CD4-positive, CD25-positive, alpha-beta regulatory T cell (primary cell): ENCODE results near the gene CHTF18. TPM values are rescaled to one million over a fixed set of nuclear protein-coding genes. Genes with fewer than 3 reads are reported as not detected.

ENCODE experiments used
- ATAC-seq, 2 donors: fragments of 150-1000 bp; cut with Tn5 transposase; one replicate each; pipeline ENCODE4 v1.10.0; 2021; ENCODE audit warnings: low read depth in 2 of 2, moderate number of reproducible peaks in 2 of 2, moderate library complexity in 1 of 2
- DNase-seq, 3 donors: peaks; one replicate each; pipeline versions ENCODE4 v3.0.0 to v3.0.0-alpha.2; 2012 to 2022; ENCODE audit warnings: mixed read lengths in 1 of 3
- H3K27ac ChIP-seq: one replicate; pipeline ENCODE4 v1.7.0; 2013; ENCODE audit warnings: mild to moderate bottlenecking, low read length; ENCODE audit not compliant: insufficient read depth, poor library complexity, severe bottlenecking
- H3K27me3 ChIP-seq: one replicate; pipeline ENCODE4 v1.7.0; 2013; ENCODE audit warnings: low read length; ENCODE audit not compliant: control insufficient read depth, insufficient read depth
- H3K36me3 ChIP-seq: one replicate; pipeline ENCODE4 v1.7.0; 2013; ENCODE audit warnings: mild to moderate bottlenecking, low read length, moderate library complexity; ENCODE audit not compliant: control insufficient read depth, insufficient read depth
- H3K4me1 ChIP-seq: 2 replicates; pipeline ENCODE4 v1.7.0; 2013; ENCODE audit warnings: mild to moderate bottlenecking, low read length; ENCODE audit not compliant: insufficient read depth, control insufficient read depth, poor library complexity, severe bottlenecking
- H3K4me3 ChIP-seq: one replicate; pipeline ENCODE4 v1.7.0; 2013; ENCODE audit warnings: low read depth, mild to moderate bottlenecking, low read length, moderate library complexity
- H3K9me3 ChIP-seq, 2 experiments: 1 replicate in 1 of 2; 2 replicates in 1 of 2; pipeline ENCODE4 v1.7.0; 2013; ENCODE audit warnings: low read length in 2 of 2, mild to moderate bottlenecking in 1 of 2, moderate library complexity in 1 of 2; ENCODE audit not compliant: control insufficient read depth in 2 of 2
- H3K27ac Mint-ChIP-seq, 3 donors: one replicate each; pipeline ENCODE4 v1.8.0; 2020 to 2022; ENCODE audit warnings: mild to moderate bottlenecking in 3 of 3, mixed read lengths in 3 of 3, moderate library complexity in 2 of 3
- H3K27me3 Mint-ChIP-seq: one replicate; pipeline ENCODE4 v1.8.0; 2022; ENCODE audit warnings: mild to moderate bottlenecking, mixed read lengths
- H3K36me3 Mint-ChIP-seq: one replicate; pipeline ENCODE4 v1.8.0; 2020; ENCODE audit warnings: mixed read lengths
- H3K4me1 Mint-ChIP-seq, 4 donors: one replicate each; pipeline ENCODE4 v1.8.0; 2020 to 2022; ENCODE audit warnings: mixed read lengths in 4 of 4, mild to moderate bottlenecking in 1 of 4
- H3K4me3 Mint-ChIP-seq, 4 donors: one replicate each; pipeline ENCODE4 v1.8.0; 2020 to 2022; ENCODE audit warnings: mild to moderate bottlenecking in 4 of 4, mixed read lengths in 4 of 4, moderate library complexity in 3 of 4
- H3K9me3 Mint-ChIP-seq, 7 donors: one replicate each; pipeline ENCODE4 v1.8.0; 2020 to 2022; ENCODE audit warnings: mixed read lengths in 7 of 7, mild to moderate bottlenecking in 3 of 7, moderate library complexity in 2 of 7
- polyA plus RNA-seq, 4 donors: library from polyadenylated mRNA; unstranded; fragments of 300-500 nt; fragmentation: Illumina TruSeq; gene quantifications; one replicate each; pipeline ENCODE4 v1.2.3, GENCODE V29; 2021
- total RNA-seq: library from RNA; stranded (reverse); gene quantifications from one replicate; pipeline ENCODE4 v1.2.3, GENCODE V29; 2022

The CHTF18 gene
- total and polyA plus RNA-seq, 5 donors from 2014 or later = 1.1 to 28.8 (median 3.1) TPM

- peaks cover 5% of the 10 kb centered on the region for H3K27me3 Mint-ChIP-seq
- Histone ChIP-seq H3K9me3 (no peaks in the 10 kb centered on the region), H3K4me3 (no peak overlapping the region), H3K27ac (no peak overlapping the region), H3K4me1 (peaks cover 6% of the 10 kb centered on the region), H3K27me3 (no peaks in the 10 kb centered on the region), H3K36me3 (no peaks in the 10 kb centered on the region)
- no peak for ATAC-seq
- no peak for DNase-seq
- peaks cover 0 to 8% (median 3%) of the 10 kb centered on the region in 4 donors for H3K4me1 Mint-ChIP-seq
- no peak overlapping the region for H3K27ac Mint-ChIP-seq
- H3K4me3 Mint-ChIP-seq = peak overlapping the region in 1 of 4 donors; percentile 38
- H3K36me3 Mint-ChIP-seq = no peaks in the 10 kb centered on the region
- no peaks in the 10 kb centered on the region for H3K9me3 Mint-ChIP-seq
Measured at GRCh38 chr16:802914-803753, 14.7 kb downstream of the CHTF18 start.

- no peaks in the 10 kb centered on the region for H3K27me3 ChIP-seq
- no peak overlapping the region for H3K27ac ChIP-seq
- peaks cover 4% of the 10 kb centered on the region for H3K27me3 Mint-ChIP-seq
- no peaks in the 10 kb centered on the region for H3K9me3 ChIP-seq
- H3K36me3 ChIP-seq = no peaks in the 10 kb centered on the region
- H3K4me1 Mint-ChIP-seq = peaks cover 0 to 14% (median 3%) of the 10 kb centered on the region in 4 donors
- H3K4me1 ChIP-seq = peaks cover 12% of the 10 kb centered on the region
- no peak overlapping the region for H3K27ac Mint-ChIP-seq
- no peak for DNase-seq
- no peaks in the 10 kb centered on the region for H3K36me3 Mint-ChIP-seq
- ATAC-seq = no peak
- H3K4me3 ChIP-seq = no peak overlapping the region
- H3K4me3 Mint-ChIP-seq = peak overlapping the region in 1 of 4 donors; percentile 70
- H3K9me3 Mint-ChIP-seq = no peaks in the 10 kb centered on the region
Measured at GRCh38 chr16:803754-804080, 15.3 kb downstream of the CHTF18 start.

GRCh38 chr16:804193-805048, 16.0 kb downstream of the CHTF18 start:
- Mint-ChIP-seq H3K27me3 (peaks cover 7% of the 10 kb centered on the region), H3K4me3 (peak overlapping the region; percentile 11 to 70 (median 36))
- no peak for DNase-seq

GRCh38 chr16:805474-805873, 17.1 kb downstream of the CHTF18 start:
- Histone ChIP-seq H3K4me1 (peaks cover 13% of the 10 kb centered on the region), H3K9me3 (no peaks in the 10 kb centered on the region), H3K4me3 (no peak overlapping the region), H3K27me3 (no peaks in the 10 kb centered on the region), H3K36me3 (no peaks in the 10 kb centered on the region), H3K27ac (no peak overlapping the region)
- Mint-ChIP-seq H3K27ac (no peak overlapping the region), H3K4me3 (no peak overlapping the region), H3K36me3 (no peaks in the 10 kb centered on the region), H3K4me1 (peaks cover 0 to 18% (median 3%) of the 10 kb centered on the region in 4 donors), H3K27me3 (peaks cover 14% of the 10 kb centered on the region), H3K9me3 (no peaks in the 10 kb centered on the region)
- ATAC-seq (no peak), DNase-seq (no peak)

More at GRCh38 chr16:804193-805048, 16.0 kb downstream of the CHTF18 start:
- Histone ChIP-seq H3K27me3 (no peaks in the 10 kb centered on the region), H3K4me3 (no peak overlapping the region), H3K4me1 (peaks cover 14% of the 10 kb centered on the region), H3K36me3 (no peaks in the 10 kb centered on the region), H3K27ac (no peak overlapping the region), H3K9me3 (no peaks in the 10 kb centered on the region)
- ATAC-seq = no peak
- Mint-ChIP-seq H3K36me3 (no peaks in the 10 kb centered on the region), H3K9me3 (no peaks in the 10 kb centered on the region), H3K4me1 (peaks cover 0 to 15% (median 3%) of the 10 kb centered on the region in 4 donors), H3K27ac (peak overlapping the region in 1 of 3 donors; percentile 63)

- H3K9me3 ChIP-seq = no peaks in the 10 kb centered on the region
- peak overlapping the region; percentile 79 for H3K4me3 ChIP-seq
- Mint-ChIP-seq H3K4me3 (peak overlapping the region; percentile 96 to 99 (median 96)), H3K9me3 (peaks cover 0 to 3% (median 0%) of the 10 kb centered on the region in 7 donors), H3K4me1 (peaks cover 0 to 18% (median 3%) of the 10 kb centered on the region in 4 donors), H3K27me3 (peaks cover 27% of the 10 kb centered on the region), H3K27ac (peak overlapping the region; percentile 92 to 99 (median 98)), H3K36me3 (no peaks in the 10 kb centered on the region)
- H3K36me3 ChIP-seq = no peaks in the 10 kb centered on the region
- peak; percentile 81 to 90 for ATAC-seq
- H3K27ac ChIP-seq = peak overlapping the region; percentile 85
- H3K4me1 ChIP-seq = peaks cover 10% of the 10 kb centered on the region
- DNase-seq = peak; percentile 77 to 94 (median 78)
- H3K27me3 ChIP-seq = no peaks in the 10 kb centered on the region
Measured at GRCh38 chr16:807347-808084, 19.1 kb downstream of the CHTF18 start.

GRCh38 chr16:808085-808386, 19.6 kb downstream of the CHTF18 start:
- Histone ChIP-seq H3K36me3 (no peaks in the 10 kb centered on the region), H3K4me1 (peaks cover 10% of the 10 kb centered on the region), H3K27ac (peak overlapping the region; percentile 85), H3K4me3 (peak overlapping the region; percentile 79), H3K9me3 (no peaks in the 10 kb centered on the region), H3K27me3 (no peaks in the 10 kb centered on the region)
- Mint-ChIP-seq H3K9me3 (peaks cover 0 to 3% (median 0%) of the 10 kb centered on the region in 7 donors), H3K36me3 (no peaks in the 10 kb centered on the region), H3K4me3 (peak overlapping the region; percentile 96 to 99 (median 96)), H3K27ac (peak overlapping the region; percentile 92 to 99 (median 98)), H3K27me3 (peaks cover 32% of the 10 kb centered on the region), H3K4me1 (peaks cover 0 to 18% (median 4%) of the 10 kb centered on the region in 4 donors)
- DNase-seq = peak in 1 of 3 donors; percentile 12
- ATAC-seq = no peak

GRCh38 chr16:813204-813915, 24.9 kb downstream of the CHTF18 start:
- no peaks in the 10 kb centered on the region for H3K36me3 ChIP-seq
- H3K27me3 ChIP-seq = peaks cover 4% of the 10 kb centered on the region
- no peak overlapping the region for H3K27ac ChIP-seq
- H3K27me3 Mint-ChIP-seq = peaks cover 54% of the 10 kb centered on the region
- peak in 1 of 2 donors; percentile 58 for ATAC-seq
- H3K4me3 ChIP-seq = no peak overlapping the region
- DNase-seq = peak in 2 of 3 donors; percentile 27 to 30
- peaks cover 0 to 10% (median under 1%) of the 10 kb centered on the region in 4 donors for H3K4me1 Mint-ChIP-seq
- peaks cover 13% of the 10 kb centered on the region for H3K4me1 ChIP-seq
- H3K4me3 Mint-ChIP-seq = peak overlapping the region in 2 of 4 donors; percentile 28 to 67
- no peaks in the 10 kb centered on the region for H3K36me3 Mint-ChIP-seq
- H3K9me3 Mint-ChIP-seq = peaks cover 0 to 3% (median 0%) of the 10 kb centered on the region in 7 donors
- H3K27ac Mint-ChIP-seq = peak overlapping the region in 1 of 3 donors; percentile 5
- H3K9me3 ChIP-seq = no peaks in the 10 kb centered on the region
